HUES6 (cell line): ENCODE measurements around the gene MYADML2.

ENCODE experiments used
- H3K27ac ChIP-seq: 2 replicates; pipeline ENCODE4 v1.7.0; 2013; ENCODE audit warnings: low read depth, mild to moderate bottlenecking, low read length, inconsistent platforms
- H3K27me3 ChIP-seq: 2 replicates; pipeline ENCODE4 v1.6.1; 2013; ENCODE audit warnings: low read length; ENCODE audit not compliant: control insufficient read depth, insufficient read depth
- H3K36me3 ChIP-seq: 2 replicates; pipeline ENCODE4 v1.6.1; 2013; ENCODE audit warnings: low read length; ENCODE audit not compliant: control insufficient read depth, insufficient read depth
- H3K4me1 ChIP-seq: 2 replicates; pipeline ENCODE4 v1.6.1; 2013; ENCODE audit warnings: low read length; ENCODE audit not compliant: control insufficient read depth, insufficient read depth
- H3K4me3 ChIP-seq: 2 replicates; pipeline ENCODE4 v1.5.1; 2013; ENCODE audit warnings: low read depth, low read length
- H3K9ac ChIP-seq: one replicate; pipeline ENCODE4 v1.6.1; 2013; ENCODE audit warnings: mild to moderate bottlenecking, low read length
- H3K9me3 ChIP-seq: 2 replicates; pipeline ENCODE4 v1.6.1; 2013; ENCODE audit warnings: low read depth, low read length; ENCODE audit not compliant: control insufficient read depth, insufficient read depth

The MYADML2 gene

GRCh38 chr17:81962499-81963441 lies 15.7 kb upstream of the MYADML2 start:
- Histone ChIP-seq H3K27ac (no peak overlapping the region), H3K9ac (no peak overlapping the region), H3K4me1 (peaks cover 40% of the 10 kb centered on the region), H3K4me3 (no peak overlapping the region), H3K36me3 (no peaks in the 10 kb centered on the region), H3K9me3 (no peaks in the 10 kb centered on the region), H3K27me3 (peaks cover 77% of the 10 kb centered on the region)

DNA sequence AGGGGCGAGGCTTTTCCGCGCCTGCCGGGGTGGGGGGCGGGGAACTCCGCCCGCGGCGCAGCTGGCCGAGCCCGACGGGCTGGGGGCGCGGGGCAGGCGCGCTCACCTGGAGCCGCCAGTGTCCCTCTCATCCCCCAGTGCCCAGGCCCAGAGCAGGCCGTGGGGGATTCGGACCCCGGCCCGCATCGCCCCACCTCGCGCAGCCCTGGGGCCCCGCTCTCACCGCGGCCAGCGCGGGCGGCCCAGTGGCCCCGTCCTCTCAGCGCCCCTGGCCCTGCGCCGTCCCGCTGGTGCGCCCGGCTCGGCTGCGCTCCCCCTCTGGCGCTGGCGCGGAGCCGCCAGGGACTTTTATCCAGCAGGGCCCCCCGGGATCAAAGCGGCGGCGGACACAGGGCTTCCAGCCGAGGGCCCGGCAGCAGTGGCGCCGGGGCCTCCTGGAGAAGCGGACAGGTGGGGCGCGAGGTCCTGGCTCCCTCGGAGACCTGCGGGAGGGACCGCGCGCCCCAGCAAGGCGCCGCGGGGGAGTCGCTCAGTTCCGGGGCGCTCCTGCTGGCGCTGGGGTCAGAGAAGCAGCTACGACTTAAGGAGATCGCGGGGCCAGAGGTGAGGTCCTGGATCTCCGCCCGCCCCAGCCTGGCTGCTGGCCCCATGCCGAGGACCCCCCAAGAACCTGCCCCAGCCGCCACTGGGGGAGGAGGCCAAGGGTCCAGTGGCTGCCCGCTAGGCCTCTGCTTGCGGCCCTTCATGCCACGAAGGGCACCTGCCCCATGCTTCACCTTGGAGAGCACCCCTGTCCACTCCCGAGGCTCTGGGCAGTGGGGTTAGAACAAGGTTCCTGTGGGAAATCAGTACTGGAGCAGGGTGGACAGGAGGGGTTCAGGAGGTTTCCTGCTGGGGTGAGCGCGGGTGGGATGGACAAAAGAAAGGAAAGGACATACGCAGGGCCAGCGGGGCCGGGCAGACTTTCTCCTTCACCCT lies 14.8 kb upstream of the MYADML2 start:
- H3K27ac ChIP-seq, result no peak overlapping the region
- peaks cover 31% of the 10 kb centered on the region for H3K4me1 ChIP-seq
- no peaks in the 10 kb centered on the region for H3K9me3 ChIP-seq
- H3K36me3 ChIP-seq, result no peaks in the 10 kb centered on the region
- peak overlapping the region; percentile 29 for H3K9ac ChIP-seq
- peak overlapping the region; percentile 49 for H3K4me3 ChIP-seq
- peaks cover 77% of the 10 kb centered on the region for H3K27me3 ChIP-seq

DNA sequence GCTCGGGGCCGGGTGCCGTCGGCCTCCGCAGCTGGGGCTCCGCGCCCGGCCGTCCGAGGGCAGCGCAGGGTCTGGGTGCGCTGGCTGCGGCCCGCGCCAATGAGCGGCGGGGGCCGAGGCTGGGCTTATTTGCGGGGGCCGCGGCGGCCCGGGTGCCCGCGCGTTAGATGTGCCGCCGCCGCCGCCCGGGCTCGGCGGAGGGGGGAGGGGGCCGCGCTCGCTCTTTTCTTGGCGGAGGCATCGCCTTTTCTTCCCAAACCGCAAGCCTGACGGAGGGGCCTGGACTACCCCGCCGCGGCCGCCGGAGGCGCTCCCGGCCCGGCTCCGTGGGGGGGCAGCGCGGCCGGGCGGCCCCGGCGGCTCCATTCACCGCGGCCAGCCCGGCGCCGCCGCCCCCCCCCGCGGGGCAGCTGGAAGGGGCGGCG lies 14.1 kb upstream of the MYADML2 start, which contains the start of gene NOTUM:
NOTUM (minus strand) TSS at position 101 of the 425 bp plus-strand sequence. CDS start 278 bp downstream, outside the sequence.
- no peak within 1 kb of the TSS for H3K27ac ChIP-seq
- H3K36me3 ChIP-seq, result no peaks in the 10 kb centered on the region
- H3K9me3 ChIP-seq, result no peaks in the 10 kb centered on the region
- H3K4me1 ChIP-seq, result peaks cover 25% of the 10 kb centered on the region
- peak within 1 kb of the TSS; percentile 56 for H3K4me3 ChIP-seq
- peaks cover 80% of the 10 kb centered on the region for H3K27me3 ChIP-seq
- peak within 1 kb of the TSS; percentile 57 for H3K9ac ChIP-seq

GRCh38 chr17:81960130-81960958 lies 13.3 kb upstream of the MYADML2 start:
- Histone ChIP-seq H3K36me3 (no peaks in the 10 kb centered on the region), H3K27me3 (peaks cover 80% of the 10 kb centered on the region), H3K4me1 (peaks cover 25% of the 10 kb centered on the region), H3K4me3 (peak overlapping the region; percentile 56), H3K9me3 (no peaks in the 10 kb centered on the region), H3K27ac (no peak overlapping the region), H3K9ac (peak overlapping the region; percentile 57)

- Histone ChIP-seq H3K27me3 (peaks cover 78% of the 10 kb centered on the region), H3K36me3 (no peaks in the 10 kb centered on the region), H3K4me3 (peak overlapping the region; percentile 56), H3K4me1 (peaks cover 25% of the 10 kb centered on the region), H3K9ac (peak overlapping the region; percentile 57), H3K27ac (no peak overlapping the region), H3K9me3 (no peaks in the 10 kb centered on the region)
Observed at GRCh38 chr17:81959362-81960129, 12.5 kb upstream of the MYADML2 start.

DNA sequence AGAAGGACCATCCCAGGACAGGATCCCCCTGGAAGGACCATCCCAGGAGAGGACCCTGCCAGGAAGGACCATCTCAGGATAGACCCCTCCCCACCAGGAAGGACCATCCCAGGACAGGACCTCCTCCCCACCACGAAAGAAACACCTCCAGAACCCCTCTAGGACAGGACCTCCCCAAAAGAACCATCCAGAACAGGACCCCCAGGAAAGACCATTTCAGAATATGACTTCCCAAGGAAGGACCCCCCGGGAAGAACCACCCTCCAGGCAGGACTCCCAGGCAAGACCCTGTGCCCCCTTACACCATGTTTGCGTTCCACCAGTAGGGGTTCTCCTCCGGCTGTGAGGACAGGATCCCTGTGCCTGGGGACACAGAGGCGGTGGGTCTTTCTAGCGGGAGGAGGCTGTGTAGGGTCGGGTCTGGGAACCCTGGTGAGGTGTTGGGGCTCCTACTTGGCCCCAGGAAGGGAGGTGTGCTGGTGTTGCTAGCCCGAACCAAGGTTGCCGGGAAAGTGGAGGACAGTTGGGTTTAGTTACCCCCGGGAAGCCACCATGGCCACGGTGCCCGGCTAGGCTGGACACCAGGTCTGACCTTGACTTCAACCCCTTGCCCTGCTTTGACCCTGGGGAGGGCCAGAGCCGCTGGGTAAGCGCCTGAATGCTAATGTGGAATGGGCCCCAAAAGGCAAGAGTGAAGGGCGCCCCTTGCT lies 11.8 kb upstream of the MYADML2 start:
- Histone ChIP-seq H3K9ac (peak overlapping the region; percentile 26), H3K27me3 (peaks cover 70% of the 10 kb centered on the region), H3K9me3 (no peaks in the 10 kb centered on the region), H3K4me3 (peak overlapping the region; percentile 56; the same call in 1 of the 2 replicates), H3K27ac (no peak overlapping the region), H3K36me3 (no peaks in the 10 kb centered on the region), H3K4me1 (peaks cover 22% of the 10 kb centered on the region)

GRCh38 chr17:81957691-81958432 lies 10.8 kb upstream of the MYADML2 start:
- H3K9me3 ChIP-seq, result no peaks in the 10 kb centered on the region
- H3K9ac ChIP-seq, result no peak overlapping the region
- H3K4me1 ChIP-seq, result peaks cover 13% of the 10 kb centered on the region
- H3K27me3 ChIP-seq, result peaks cover 61% of the 10 kb centered on the region
- no peak overlapping the region for H3K27ac ChIP-seq
- no peaks in the 10 kb centered on the region for H3K36me3 ChIP-seq
- no peak overlapping the region for H3K4me3 ChIP-seq

- peaks cover 4% of the 10 kb centered on the region for H3K4me1 ChIP-seq
- no peak overlapping the region for H3K4me3 ChIP-seq
- peaks cover 51% of the 10 kb centered on the region for H3K27me3 ChIP-seq
- H3K9me3 ChIP-seq, result no peaks in the 10 kb centered on the region
- no peak overlapping the region for H3K27ac ChIP-seq
- no peaks in the 10 kb centered on the region for H3K36me3 ChIP-seq
- no peak overlapping the region for H3K9ac ChIP-seq
Observed at GRCh38 chr17:81956607-81957589, 9.9 kb upstream of the MYADML2 start.
